GM19238 (cell line): ENCODE measurements around the gene PRSS2.

Experiments used
- DNase-seq: peaks from one replicate; pipeline ENCODE4 v3.0.0; 2011; ENCODE audit warnings: low spot score; ENCODE audit not compliant: insufficient read length

Gene PRSS2

DNA sequence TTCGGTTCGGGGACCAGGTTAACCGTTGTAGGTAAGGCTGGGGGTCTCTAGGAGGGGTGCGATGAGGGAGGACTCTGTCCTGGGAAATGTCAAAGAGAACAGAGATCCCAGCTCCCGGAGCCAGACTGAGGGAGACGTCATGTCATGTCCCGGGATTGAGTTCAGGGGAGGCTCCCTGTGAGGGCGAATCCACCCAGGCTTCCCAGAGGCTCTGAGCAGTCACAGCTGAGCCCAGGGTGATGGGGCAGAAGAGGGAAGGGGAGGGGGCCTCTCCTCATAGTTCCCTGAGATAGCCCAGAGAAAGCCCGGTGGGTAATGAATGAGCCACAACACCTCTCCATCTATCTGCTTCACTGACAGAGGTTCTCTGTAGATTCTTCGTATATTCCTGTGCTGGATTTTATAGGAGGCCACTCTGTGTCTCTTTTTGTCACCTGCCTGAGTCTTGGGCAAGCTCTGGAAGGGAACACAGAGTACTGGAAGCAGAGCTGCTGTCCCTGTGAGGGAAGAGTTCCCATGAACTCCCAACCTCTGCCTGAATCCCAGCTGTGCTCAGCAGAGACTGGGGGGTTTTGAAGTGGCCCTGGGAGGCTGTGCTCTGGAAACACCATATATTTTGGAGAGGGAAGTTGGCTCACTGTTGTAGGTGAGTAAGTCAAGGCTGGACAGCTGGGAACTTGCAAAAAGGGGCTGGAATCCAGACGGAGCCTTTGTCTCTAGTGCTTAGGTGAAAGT lies 16.4 kb downstream of the PRSS2 start:
- no peak for DNase-seq

DNA sequence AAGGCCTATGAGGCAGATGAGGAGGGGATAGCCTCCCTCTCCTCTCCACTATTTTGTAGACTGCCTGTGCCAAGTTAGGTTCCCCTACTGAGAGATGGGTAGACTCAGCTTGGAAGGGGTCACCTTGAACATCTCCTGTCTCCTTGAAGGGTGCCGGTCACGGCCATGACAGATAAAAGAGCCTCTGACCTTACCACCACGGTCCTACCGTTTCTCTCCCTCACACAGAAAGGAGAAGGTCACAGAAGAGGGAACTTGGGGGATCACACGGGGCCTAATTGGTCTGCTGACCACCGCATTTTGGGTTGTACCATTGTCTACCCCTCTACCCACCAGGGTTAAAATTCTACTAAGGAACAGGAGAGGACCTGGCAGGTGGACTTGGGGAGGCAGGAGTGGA lies 17.0 kb downstream of the PRSS2 start:
- no peak for DNase-seq

DNA sequence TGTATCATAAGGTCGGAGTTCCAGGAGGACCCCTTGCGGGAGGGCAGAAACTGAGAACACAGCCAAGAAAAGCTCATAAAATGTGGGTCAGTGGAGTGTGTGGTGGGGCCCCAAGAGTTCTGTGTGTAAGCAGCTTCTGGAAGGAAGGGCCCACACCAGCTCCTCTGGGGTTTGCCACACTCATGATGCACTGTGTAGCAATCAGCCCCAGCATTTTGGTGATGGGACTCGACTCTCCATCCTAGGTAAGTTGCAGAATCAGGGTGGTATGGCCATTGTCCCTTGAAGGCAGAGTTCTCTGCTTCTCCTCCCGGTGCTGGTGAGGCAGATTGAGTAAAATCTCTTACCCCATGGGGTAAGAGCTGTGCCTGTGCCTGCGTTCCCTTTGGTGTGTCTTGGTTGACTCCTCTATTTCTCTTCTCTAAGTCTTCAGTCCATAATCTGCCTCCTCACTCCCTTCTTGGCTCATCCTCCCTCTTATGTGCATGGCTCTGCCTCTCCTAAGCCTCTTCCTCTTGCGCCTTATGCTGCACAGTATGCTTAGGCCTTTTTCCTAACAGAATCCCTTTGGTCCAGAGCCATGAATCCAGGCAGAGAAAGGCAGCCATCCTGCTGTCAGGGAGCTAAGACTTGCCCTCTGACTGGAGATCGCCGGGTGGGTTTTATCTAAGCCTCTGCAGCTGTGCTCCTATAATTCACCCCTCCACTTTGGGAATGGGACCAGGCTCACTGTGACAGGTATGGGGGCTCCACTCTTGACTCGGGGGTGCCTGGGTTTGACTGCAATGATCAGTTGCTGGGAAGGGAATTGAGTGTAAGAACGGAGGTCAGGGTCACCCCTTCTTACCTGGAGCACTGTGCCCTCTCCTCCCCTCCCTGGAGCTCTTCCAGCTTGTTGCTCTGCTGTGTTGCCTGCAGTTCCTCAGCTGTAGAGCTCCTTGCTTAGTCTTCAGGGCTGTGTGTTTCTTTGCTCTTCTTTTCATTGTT lies 17.8 kb downstream of the PRSS2 start:
- no peak for DNase-seq

DNA sequence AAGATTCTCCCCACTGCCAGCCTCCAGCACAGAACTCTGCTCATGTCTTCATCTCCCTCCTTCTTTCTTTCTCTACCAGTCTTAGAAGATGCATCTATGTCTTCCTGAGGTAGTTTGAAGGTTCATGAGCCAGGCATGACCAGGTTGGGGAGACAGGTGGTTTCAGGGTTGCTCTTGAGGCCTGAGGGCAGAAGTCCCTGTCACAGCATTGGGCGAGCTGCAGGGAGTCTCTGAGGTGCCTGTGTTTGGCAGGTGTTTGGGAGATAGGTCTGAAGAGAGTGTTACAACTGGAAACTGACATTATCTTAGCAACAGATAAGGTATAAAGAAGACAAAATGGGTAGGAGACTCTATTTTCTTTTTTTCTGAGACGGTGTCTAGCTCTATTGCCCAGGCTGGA lies 18.7 kb downstream of the PRSS2 start:
- no peak for DNase-seq

DNA sequence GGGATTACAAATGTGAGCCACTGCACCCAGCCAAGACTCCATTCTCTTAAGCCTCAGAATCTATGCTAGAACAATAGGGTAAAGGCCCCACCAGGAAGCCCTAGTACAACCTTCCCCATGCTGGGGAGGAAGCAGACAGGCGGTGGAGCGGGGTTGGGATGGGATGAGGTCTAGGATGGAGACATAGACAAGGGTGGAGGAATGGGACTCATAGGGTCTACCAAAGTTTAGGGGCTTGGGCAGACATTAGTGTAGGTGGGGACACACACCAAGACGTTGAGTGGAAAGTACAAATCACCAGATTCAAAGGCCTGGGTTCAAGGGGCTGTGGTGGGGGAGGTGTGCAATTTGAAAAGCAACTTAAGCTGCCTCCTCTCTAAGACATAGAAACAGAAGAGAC lies 19.3 kb downstream of the PRSS2 start:
- DNase-seq, result no peak

DNA sequence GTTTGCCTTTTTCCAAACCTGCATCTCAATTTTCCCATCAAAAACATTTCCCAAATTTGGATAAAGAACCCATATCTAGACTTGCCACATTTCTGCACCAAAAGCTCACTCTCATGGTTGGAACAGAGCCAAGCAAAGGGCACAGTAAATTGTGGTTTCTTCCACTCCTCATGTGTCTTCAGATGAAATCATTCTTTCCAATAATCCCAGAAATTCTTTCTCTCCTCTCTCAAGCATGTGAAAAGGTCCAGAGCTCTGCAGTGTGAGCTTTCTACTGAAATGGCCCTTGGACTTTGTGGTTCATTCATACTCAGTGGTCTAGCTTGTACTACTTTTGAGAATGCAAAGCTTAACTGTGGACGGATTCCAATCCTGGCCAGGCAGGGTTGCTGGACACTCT lies 19.8 kb downstream of the PRSS2 start:
- DNase-seq, result no peak

DNA sequence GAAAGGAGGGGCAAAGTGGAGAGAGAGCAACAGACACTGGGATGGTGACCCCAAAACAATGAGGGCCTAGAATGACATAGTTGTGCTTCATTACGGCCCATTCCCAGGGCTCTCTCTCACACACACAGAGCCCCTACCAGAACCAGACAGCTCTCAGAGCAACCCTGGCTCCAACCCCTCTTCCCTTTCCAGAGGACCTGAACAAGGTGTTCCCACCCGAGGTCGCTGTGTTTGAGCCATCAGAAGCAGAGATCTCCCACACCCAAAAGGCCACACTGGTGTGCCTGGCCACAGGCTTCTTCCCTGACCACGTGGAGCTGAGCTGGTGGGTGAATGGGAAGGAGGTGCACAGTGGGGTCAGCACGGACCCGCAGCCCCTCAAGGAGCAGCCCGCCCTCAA lies 20.7 kb downstream of the PRSS2 start:
- DNase-seq, result no peak

DNA sequence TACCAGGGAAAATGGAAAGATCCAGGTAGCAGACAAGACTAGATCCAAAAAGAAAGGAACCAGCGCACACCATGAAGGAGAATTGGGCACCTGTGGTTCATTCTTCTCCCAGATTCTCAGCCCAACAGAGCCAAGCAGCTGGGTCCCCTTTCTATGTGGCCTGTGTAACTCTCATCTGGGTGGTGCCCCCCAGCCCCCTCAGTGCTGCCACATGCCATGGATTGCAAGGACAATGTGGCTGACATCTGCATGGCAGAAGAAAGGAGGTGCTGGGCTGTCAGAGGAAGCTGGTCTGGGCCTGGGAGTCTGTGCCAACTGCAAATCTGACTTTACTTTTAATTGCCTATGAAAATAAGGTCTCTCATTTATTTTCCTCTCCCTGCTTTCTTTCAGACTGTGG lies 21.4 kb downstream of the PRSS2 start:
- DNase-seq, result no peak

DNA sequence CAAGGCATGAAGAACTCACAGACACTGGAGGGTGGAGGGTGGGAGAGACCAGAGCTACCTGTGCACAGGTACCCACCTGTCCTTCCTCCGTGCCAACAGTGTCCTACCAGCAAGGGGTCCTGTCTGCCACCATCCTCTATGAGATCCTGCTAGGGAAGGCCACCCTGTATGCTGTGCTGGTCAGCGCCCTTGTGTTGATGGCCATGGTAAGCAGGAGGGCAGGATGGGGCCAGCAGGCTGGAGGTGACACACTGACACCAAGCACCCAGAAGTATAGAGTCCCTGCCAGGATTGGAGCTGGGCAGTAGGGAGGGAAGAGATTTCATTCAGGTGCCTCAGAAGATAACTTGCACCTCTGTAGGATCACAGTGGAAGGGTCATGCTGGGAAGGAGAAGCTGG lies 21.8 kb downstream of the PRSS2 start:
- no peak for DNase-seq

DNA sequence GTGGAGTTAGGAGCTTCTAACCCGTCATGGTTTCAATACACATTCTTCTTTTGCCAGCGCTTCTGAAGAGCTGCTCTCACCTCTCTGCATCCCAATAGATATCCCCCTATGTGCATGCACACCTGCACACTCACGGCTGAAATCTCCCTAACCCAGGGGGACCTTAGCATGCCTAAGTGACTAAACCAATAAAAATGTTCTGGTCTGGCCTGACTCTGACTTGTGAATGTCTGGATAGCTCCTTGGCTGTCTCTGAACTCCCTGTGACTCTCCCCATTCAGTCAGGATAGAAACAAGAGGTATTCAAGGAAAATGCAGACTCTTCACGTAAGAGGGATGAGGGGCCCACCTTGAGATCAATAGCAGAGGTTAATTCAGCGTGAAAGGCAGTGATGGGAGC lies 22.4 kb downstream of the PRSS2 start:
- no peak for DNase-seq

DNA sequence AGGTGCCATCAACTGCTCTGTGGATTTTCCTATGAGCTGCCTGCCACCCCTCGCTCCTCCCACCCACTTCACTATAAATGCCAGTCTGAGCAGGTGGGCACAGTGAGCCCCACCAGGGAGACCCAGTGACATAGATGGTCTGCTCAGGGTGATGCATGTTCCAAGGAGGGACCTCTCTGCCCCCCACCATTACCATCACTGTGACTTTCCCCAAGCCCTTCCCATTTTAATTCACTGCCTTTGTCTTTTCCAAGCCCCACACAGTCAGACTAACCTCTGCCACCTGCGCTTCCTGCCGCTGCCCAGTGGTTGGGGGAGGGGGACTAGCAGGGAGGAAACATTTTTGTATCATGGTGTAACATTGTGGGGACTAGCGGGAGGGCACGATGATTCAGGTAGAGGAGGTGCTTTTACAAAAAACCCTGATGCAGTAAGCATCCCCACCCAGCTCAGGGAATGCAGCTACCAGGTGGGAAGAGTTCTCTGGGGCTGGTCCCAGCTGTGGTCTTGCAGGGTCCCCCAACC lies 24.6 kb downstream of the PRSS2 start:
- no peak for DNase-seq

DNA sequence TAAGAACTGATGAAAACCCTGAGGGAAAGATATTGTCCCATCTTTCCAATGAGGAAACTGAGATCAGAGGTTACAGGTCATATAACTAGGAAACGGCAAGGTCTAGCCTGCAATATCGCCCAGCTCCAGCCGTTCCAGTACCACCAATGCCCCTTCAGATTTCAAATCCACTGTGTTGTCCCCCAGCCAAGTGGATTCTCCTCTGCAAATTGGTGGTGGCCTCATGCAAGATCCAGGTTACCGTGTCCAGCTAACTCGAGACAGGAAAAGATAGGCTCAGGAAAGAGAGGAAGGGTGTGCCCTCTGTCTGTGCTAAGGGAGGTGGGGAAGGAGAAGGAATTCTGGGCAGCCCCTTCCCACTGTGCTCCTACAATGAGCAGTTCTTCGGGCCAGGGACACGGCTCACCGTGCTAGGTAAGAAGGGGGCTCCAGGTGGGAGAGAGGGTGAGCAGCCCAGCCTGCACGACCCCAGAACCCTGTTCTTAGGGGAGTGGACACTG lies 25.3 kb downstream of the PRSS2 start:
- no peak for DNase-seq

DNA sequence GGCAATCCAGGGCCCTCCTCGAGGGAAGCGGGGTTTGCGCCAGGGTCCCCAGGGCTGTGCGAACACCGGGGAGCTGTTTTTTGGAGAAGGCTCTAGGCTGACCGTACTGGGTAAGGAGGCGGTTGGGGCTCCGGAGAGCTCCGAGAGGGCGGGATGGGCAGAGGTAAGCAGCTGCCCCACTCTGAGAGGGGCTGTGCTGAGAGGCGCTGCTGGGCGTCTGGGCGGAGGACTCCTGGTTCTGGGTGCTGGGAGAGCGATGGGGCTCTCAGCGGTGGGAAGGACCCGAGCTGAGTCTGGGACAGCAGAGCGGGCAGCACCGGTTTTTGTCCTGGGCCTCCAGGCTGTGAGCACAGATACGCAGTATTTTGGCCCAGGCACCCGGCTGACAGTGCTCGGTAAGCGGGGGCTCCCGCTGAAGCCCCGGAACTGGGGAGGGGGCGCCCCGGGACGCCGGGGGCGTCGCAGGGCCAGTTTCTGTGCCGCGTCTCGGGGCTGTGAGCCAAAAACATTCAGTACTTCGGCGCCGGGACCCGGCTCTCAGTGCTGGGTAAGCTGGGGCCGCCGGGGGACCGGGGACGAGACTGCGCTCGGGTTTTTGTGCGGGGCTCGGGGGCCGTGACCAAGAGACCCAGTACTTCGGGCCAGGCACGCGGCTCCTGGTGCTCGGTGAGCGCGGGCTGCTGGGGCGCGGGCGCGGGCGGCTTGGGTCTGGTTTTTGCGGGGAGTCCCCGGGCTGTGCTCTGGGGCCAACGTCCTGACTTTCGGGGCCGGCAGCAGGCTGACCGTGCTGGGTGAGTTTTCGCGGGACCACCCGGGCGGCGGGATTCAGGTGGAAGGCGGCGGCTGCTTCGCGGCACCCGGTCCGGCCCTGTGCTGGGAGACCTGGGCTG lies 26.0 kb downstream of the PRSS2 start:
- DNase-seq, result peak; percentile 27

DNA sequence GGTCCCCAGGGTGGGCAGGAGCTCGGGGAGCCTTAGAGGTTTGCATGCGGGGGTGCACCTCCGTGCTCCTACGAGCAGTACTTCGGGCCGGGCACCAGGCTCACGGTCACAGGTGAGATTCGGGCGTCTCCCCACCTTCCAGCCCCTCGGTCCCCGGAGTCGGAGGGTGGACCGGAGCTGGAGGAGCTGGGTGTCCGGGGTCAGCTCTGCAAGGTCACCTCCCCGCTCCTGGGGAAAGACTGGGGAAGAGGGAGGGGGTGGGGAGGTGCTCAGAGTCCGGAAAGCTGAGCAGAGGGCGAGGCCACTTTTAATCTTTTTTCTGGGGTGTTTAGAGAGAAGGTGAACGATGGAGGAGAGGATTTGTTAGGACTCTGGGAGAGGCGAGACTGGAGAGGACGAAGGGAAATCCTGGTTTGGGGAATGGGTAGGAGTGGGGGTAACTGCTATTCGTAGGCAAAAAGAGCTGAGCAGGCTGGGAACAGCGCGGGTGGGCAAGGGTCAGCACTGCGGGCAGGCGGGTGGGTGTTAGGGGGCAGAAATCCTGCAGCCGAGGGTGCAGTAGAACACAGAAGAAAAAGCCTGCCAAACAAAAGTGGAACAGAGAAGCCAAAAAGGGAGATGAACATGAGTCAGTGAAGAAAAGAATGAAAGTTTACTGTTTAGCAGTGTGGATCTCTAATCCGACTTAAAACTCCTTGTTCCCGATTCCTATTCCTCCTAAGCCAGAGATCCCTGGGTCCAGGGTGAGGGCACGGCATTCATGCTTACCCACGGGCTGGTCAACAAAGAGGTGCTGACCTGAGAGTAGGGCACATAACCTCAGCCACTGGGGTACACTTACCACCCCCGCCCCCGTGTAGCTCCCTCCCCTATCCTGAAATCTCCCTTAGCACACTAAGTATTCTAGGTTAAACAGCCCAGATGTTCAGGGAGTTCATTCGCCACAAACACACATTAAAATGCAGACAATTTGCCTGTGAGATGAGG lies 26.9 kb downstream of the PRSS2 start:
- peak; percentile 25 for DNase-seq

DNA sequence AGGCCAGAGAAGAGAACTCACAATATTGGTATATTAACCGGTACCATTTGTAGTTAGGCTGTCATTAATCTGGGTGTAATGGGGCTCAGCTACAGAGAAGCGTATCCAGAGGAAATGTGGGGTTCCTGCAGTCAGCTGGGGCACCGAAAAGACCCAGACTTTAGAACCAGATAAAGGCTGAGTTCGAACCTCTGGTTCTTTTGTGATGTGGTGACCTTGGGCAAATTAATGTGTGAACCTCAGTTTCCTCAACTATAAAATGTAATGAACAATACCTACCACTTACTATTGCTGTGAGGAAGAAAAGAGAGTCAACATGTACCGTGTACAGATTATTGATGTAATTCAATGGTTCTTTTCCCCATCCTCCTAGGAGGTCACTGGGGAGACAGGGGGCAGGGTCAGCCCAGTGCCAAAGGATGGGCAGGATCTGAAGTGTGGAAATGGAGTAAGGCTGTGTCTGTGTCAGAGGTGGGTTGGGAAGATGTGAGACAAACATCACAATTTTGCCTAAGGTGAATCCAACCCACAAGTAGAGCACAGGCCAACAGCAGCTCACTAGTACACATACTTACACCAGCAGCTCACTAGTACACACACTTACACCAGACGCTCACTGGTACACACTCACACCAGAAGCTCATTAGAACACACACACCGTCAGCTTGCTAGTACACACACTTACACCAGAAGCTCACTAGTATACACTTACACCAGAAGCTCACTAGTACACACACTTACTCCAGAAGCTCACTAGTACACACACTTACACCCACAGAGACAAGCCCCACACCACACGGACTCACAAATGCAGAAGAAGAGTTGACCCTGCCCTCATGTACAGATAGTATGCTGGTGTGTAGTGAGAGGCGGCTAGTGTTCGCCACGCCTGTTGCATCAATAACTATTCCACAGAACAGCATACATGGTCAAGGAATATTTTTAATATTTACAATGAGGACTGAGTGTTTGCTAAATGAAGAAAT lies 28.0 kb downstream of the PRSS2 start:
- DNase-seq, result no peak

DNA sequence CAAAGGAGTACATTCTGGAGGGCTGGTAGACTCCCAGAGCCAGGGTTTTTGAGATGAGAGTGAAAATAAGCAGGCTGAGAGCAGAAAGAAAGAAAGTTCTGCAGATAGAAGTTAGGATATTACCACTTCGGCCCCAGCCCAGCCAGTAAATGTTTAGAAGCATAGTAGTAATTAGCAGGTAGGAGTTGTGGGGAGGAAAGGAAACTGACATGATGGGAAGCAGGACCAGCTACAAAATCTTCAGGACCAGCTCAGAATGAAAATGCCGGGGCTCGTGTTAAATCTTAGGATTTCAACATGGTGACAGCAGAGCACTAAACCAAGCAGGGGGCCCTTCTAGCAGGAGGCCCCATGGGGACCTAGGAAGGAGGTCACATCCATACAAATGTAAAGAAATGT lies 28.7 kb downstream of the PRSS2 start:
- no peak for DNase-seq

DNA sequence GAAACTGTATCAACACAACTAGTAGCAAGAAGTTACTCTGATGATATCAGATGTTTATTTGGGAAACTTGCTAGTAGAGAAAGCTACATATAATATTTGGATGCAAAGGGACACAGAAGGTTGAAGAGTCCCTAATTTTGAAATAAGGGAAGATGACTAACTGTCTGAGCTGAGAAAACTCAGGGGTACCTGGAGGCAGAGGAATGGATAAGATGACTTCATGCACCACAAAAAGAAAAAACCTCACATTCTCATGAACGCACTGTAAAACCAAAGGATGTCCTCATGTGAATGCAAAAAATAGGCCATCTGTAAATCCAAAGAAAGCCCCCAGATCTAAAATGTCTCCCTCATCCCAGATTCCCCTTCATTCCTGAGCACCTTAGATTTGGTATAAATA lies 29.3 kb downstream of the PRSS2 start:
- no peak for DNase-seq

DNA sequence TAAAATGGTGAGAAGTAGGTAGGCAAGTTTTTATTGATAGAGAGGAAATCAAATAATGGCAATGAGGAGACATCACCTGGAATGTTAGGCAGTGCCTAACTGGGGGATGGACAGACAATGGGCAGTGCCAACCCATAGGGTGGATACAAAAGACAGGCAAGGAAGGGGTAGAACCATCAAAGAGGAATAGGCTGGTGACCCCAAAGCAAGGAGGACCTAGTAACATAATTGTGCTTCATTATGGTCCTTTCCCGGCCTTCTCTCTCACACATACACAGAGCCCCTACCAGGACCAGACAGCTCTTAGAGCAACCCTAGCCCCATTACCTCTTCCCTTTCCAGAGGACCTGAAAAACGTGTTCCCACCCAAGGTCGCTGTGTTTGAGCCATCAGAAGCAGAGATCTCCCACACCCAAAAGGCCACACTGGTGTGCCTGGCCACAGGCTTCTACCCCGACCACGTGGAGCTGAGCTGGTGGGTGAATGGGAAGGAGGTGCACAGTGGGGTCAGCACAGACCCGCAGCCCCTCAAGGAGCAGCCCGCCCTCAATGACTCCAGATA lies 30.0 kb downstream of the PRSS2 start:
- DNase-seq, result no peak
